Left ventricle myocardium inferior (tissue), 1 donor: ENCODE measurements around the gene OPCML. TPM values are rescaled to one million over a fixed set of nuclear protein-coding genes. Genes with fewer than 3 reads are reported as not detected.

Source experiments
- DNase-seq: peaks from one replicate; pipeline ENCODE4 v3.0.0-alpha.2; 2020
- H3K27ac ChIP-seq: fragments of 200-600 bp; replicated peaks from 2 replicates; pipeline ENCODE4 v1.8.0; 2021
- H3K27me3 ChIP-seq: fragments of 200-600 bp; 2 replicates; pipeline ENCODE4 v1.8.0; 2021; ENCODE audit warnings: low read depth
- H3K36me3 ChIP-seq: fragments of 200-600 bp; 2 replicates; pipeline ENCODE4 v1.8.0; 2021
- H3K4me1 ChIP-seq: fragments of 200-600 bp; 2 replicates; pipeline ENCODE4 v1.8.0; 2021
- H3K4me3 ChIP-seq: fragments of 200-600 bp; 2 replicates; pipeline ENCODE4 v1.8.0; 2021; ENCODE audit warnings: mild to moderate bottlenecking, moderate library complexity
- H3K9me3 ChIP-seq: fragments of 200-600 bp; replicated peaks from 2 replicates; pipeline ENCODE4 v1.8.0; 2021
- CTCF ChIP-seq: fragments of 200-600 bp; IDR thresholded peaks from 2 replicates; pipeline ENCODE4 v1.8.0; 2021; ENCODE audit warnings: antibody characterized with exemption, mild to moderate bottlenecking, borderline replicate concordance
- intact Hi-C: fragments of 100-400 bp; cut with micrococcal nuclease; formaldehyde crosslinking; loops from one replicate; pipeline ENCODE4 v1.11.0; 2022
- total RNA-seq: library from RNA; stranded (reverse); fragmentation: NEBNext Ultra II Directional; extraction: Animal tissue kit (Norgen Biotek cat#: 25700); gene quantifications from one replicate; pipeline ENCODE4 v1.2.1, GENCODE V29; 2021
- donor health status: DM: no; HTN: yes; CAD: no; lungs with severe emphysema.

OPCML gene
- total RNA-seq, 1 donor from 2014 or later: 0.63 TPM

GRCh38 chr11:132607575-132607974 lies 924.7 kb downstream of the OPCML start:
- no peaks in the 10 kb centered on the region for H3K36me3 ChIP-seq
- no peaks in the 10 kb centered on the region for H3K9me3 ChIP-seq
- no peak overlapping the region for H3K27ac ChIP-seq
- H3K4me1 ChIP-seq: no peaks in the 10 kb centered on the region
- intact Hi-C loops: no loop called here
- no peak for TF ChIP-seq CTCF
- no peak for DNase-seq
- H3K4me3 ChIP-seq: no peak overlapping the region
- peaks cover 8% of the 10 kb centered on the region for H3K27me3 ChIP-seq

DNA sequence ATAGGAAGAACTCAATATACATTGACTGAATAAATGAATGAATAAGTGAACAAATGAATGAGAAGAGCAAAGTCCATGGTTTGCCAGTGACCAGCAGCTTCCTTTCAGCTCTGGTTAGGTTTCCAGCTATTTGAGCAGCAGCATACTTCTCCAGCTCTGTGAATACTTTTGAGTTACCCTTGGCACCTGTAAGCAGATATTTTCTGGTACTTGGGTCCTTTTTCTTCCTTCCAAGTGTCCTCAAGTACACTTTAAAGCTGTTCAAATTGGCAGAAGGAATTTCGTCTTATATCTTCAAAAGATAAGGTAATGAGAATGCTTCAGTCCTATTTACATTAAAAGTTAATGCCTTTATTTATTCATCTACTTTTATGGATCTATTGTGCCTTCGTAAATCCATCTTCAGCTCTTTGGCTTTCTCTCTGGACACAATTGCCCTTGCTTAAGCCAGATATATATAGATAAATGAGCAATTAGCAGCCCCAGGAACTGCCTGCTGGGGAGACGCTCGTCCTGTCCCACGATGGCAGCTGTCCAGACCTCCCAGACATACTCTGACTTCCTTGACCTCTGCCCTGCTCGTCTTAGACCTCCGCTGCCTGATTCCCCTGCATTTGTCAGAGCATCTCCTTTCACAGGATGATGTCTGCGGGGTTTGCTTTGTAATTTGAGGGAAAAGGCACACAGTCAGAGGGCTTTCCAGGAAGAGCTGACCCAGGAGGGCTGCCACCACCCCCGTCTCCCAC lies 926.3 kb downstream of the OPCML start:
- intact Hi-C loops: no loop called here
- H3K27me3 ChIP-seq: peaks cover 8% of the 10 kb centered on the region
- no peaks in the 10 kb centered on the region for H3K9me3 ChIP-seq
- H3K4me1 ChIP-seq: no peaks in the 10 kb centered on the region
- no peak for TF ChIP-seq CTCF
- no peak overlapping the region for H3K4me3 ChIP-seq
- H3K36me3 ChIP-seq: no peaks in the 10 kb centered on the region
- no peak overlapping the region for H3K27ac ChIP-seq
- DNase-seq: no peak

DNA sequence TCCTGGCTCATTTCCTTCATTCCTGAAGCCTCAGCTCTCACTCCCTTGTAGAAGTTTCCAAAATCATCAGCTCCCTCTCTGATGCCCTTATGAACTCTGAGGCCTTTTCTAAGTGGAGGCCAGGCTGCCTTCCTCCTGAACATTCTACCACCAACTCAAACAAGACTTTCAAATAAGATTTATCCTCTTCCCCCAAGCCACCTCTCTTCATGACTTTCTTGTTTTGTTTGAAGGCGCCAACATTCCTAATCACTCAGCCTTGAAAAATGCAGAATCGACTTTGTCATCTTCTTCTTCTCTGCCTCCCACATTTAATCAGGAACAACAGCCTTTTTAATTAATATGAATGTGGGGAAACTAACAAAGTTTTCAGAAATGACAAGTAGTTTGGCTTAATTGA lies 927.9 kb downstream of the OPCML start:
- Histone ChIP-seq H3K4me3 (no peak overlapping the region), H3K27ac (no peak overlapping the region), H3K9me3 (no peaks in the 10 kb centered on the region), H3K4me1 (no peaks in the 10 kb centered on the region), H3K27me3 (peaks cover 8% of the 10 kb centered on the region), H3K36me3 (no peaks in the 10 kb centered on the region)
- intact Hi-C loops: no loop called here
- DNase-seq: no peak
- TF ChIP-seq CTCF: no peak

GRCh38 chr11:132601875-132602274 lies 930.4 kb downstream of the OPCML start:
- no peaks in the 10 kb centered on the region for H3K36me3 ChIP-seq
- DNase-seq: no peak
- intact Hi-C loops: no loop called here
- no peaks in the 10 kb centered on the region for H3K9me3 ChIP-seq
- no peak overlapping the region for H3K4me3 ChIP-seq
- no peak overlapping the region for H3K27ac ChIP-seq
- no peaks in the 10 kb centered on the region for H3K4me1 ChIP-seq
- no peak for TF ChIP-seq CTCF
- peaks cover 8% of the 10 kb centered on the region for H3K27me3 ChIP-seq

GRCh38 chr11:132595711-132596134 lies 936.6 kb downstream of the OPCML start:
- intact Hi-C loops: no loop called here
- no peak for TF ChIP-seq CTCF
- no peak overlapping the region for H3K4me3 ChIP-seq

More at GRCh38 chr11:132595711-132596134, 936.6 kb downstream of the OPCML start:
- no peak overlapping the region for H3K27ac ChIP-seq
- DNase-seq: no peak
- no peaks in the 10 kb centered on the region for H3K36me3 ChIP-seq
- H3K4me1 ChIP-seq: no peaks in the 10 kb centered on the region
- peaks cover 26% of the 10 kb centered on the region for H3K27me3 ChIP-seq
- H3K9me3 ChIP-seq: no peaks in the 10 kb centered on the region
